HG03571 (cell line): ENCODE measurements around the gene DIRAS1.

Source experiments
- ATAC-seq: cut with Tn5 transposase; IDR thresholded peaks from one replicate; pipeline ENCODE4 v1.9.1; 2021; ENCODE audit not compliant: unreplicated experiment

Gene DIRAS1, protein sequence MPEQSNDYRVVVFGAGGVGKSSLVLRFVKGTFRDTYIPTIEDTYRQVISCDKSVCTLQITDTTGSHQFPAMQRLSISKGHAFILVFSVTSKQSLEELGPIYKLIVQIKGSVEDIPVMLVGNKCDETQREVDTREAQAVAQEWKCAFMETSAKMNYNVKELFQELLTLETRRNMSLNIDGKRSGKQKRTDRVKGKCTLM

DNA sequence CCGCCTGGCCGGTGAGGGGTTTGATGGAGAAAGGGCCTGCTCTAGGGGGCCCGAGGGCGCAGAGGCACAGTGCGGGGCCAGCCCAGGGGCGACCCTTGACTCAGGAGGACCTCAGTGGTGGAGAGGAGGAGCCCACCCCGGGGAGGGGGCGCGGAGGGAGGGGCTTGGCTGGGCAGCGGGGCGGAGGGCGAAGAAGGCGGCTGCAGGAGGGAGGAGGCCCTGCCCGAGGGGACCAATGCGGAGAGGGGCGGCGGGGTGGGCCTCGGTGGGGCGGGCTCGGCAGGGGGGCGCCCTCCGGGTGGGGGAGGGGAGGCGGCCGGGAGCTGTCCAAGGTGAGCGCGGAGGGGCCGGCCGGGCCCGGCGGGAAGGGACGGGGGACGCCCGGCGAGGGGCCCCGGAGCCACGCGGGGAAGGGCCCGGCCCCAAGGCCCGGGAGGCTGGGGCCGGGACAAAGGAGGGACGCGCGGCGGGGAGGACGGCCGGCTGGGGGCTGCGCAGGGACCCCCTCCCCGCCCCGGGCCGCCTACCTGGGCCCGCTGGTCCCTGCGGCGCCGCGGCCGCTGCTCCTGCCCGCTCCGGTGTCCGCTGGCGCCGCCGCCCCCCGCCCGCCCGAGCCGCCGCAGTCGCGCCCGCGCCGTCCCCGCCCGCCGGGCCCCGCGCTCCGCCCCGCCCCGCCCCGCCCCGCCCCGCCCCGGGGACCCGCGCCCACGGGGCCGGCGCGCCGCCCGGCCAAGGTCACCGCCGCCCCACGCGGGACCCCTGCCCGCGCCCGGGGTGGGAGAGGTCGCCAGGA is at the start of gene DIRAS1:
DIRAS1 (minus strand) TSS at position 596 of the 793 bp plus-strand sequence. CDS start 3,566 bp downstream, outside the sequence.
- ATAC-seq: no peak

DNA sequence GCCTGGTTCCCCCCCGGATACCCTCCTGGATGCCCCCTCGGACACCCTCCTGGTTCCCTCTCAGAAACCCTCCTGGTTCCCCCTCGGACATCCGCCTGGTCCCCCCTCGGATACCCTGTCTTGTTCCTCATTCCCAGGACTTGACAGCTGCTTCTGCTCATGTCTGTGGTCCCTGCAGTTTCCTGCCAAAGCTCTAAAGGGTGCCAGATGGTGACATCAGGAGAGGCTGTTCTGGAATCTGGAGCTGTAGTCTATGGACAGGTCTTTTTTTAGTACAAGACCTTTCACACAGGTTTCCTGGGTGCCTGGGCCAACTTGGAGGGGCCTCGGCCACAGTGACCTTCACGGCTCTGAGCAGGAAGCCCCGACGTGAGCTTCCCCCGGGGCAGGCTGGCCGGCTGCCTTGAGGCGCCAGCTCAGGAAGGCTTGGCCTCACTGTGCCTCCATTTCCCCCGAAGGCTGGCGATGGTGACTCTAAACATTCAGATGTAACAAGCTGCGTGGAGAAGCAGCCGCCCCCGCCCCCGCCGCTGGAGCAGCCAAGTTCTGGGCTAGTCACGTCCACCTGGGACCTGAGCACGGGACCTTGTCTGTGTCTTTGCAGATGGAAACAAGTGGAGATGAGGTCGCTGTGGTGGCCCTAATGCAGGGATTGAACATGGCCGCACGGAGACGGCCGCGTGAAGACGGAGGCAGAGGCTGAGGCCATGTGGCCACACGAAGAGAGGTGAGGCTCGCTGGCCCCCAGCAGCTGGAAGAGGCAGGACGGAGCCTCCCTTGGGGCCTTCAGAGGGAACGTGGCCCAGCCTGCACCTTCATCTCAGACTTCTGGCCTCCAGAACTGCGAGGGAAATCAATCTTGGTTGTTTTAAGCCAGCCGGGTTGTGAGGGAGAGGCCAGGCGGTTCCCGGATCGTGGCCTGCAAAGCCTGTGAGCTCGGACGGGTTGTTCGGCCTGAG is 49.2 kb upstream of the DIRAS1 start:
- no peak for ATAC-seq

DNA sequence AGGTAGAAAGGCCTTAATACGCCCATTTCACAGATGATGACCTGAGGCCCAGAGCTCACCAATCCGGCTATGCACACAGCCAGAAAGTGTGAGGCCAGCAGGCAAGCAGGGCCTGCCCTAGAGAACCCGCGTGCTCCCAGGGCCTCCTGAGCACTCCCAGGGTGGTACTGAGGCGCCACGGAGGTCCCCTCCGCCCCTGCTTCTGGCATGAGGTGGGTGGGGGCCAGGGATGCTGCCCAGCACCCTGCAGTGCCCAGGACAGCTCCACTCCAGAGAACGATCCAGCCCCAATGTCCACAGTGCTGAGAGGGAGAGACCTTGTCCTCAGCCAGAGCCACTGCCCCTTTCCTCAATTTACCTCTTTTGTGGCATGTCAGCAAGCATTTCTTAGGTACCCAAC is 48.0 kb upstream of the DIRAS1 start:
- ATAC-seq: no peak

DNA sequence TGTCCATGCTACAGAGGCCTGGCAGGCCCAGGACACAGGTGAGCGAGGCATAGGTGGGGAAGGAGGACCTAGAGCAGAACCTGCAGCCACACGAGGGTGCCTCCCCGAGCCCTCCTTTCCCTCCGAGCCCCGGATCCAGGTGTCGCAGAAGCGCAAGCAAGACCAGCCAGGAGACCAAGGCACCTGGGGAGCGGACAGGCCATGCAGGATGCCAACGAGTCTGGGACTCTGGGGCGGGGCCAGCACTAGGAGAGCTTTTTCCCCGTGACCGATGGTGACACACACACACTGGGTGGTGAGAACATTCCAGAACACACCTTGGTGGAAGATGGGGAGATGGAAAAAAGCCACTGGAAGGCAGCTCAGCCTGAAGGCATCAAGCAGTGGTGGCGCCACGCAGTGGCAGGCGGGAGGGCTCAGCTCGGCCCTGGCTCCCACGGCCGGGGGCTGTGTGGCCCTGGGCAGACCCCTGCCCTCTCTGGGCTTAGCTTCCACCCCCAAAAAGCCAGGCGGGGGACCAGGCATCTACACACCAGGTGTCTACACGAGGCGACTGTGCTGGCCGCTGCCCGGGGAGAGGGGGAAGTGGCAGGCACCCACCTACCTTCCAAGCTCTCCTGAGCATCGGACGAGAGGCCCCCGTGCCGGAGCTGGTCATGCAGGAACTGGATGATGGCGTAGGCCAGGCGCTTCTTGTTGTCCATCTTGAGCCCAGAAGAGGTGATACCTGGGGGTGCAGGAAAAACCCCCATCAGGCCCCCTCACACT is 47.4 kb upstream of the DIRAS1 start:
- no peak for ATAC-seq

DNA sequence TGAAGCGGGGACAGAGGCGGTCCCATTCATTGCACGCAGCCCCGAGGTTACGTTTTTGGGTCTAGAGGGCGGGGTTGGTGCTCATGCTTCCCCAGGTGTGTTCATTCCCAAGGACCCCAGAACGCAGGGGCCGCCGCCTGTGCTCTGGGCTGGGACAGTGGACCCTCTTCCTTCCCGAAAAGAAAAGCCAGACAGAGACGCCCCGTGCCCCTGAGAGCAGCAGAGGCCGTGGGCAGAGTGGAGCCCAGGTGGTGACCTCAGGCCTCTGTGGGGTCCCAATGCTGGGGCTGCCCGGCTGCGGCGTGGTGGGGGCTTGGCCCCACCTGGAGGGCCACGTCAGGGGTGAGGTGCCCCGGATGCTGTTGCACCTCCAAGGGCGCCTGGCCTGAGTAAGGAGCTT is 46.5 kb upstream of the DIRAS1 start:
- no peak for ATAC-seq

DNA sequence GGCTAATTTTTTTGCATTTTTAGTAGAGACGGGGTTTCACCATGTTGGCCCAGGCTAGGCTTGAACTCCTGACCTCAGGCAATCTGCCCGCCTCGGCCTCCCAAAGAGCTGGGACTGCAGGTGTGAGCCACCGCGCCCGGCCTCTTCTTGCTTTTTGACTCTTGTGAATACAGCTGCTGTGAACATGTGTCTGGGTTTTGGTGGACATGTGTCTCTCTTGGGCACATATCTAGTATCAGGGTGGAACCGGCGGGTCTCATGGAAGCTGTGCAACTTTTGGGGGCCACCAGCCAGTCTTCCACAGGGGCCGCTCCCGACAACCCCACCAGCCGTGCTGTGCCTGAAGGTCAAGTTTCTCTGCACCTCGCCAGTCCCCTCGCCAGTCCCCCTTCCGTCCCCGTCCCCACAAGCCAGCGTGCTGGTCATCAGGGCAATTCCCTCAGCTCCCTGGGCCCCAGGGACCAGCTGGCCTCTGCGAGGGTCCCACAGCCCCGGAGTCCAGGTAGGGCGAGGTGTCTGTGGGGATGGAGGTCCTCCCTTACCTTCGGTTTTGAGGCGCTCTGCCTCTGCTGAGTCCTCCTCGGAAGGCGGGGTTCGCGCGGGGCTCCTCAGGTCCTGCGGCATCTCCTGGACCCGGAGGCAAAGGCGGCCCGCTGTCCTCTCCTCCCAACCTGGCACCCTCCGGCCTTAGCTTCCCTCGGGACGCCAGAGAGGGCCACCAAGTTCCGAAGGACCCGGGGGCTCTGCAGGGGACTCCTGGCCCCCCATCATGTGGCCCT is 45.6 kb upstream of the DIRAS1 start:
- no peak for ATAC-seq

DNA sequence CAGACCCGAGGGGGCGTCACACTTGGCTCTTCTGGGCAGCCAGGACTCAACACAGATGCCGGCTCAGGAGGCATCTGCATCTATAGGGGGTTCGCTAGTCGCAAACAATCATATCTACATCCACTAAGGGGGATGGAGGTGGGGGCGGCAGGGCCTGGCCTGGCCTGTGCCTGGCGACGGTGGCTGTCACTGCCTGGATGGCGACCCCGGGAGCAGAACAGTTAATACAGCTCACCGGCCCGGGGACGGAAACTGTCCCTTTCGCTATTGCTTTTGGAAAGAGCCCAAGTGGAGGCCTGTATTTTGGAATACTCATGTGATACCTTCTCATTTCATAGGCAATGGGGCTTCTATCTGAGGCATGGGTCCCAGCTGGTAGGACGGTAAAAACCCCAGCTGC is 44.2 kb upstream of the DIRAS1 start:
- no peak for ATAC-seq

DNA sequence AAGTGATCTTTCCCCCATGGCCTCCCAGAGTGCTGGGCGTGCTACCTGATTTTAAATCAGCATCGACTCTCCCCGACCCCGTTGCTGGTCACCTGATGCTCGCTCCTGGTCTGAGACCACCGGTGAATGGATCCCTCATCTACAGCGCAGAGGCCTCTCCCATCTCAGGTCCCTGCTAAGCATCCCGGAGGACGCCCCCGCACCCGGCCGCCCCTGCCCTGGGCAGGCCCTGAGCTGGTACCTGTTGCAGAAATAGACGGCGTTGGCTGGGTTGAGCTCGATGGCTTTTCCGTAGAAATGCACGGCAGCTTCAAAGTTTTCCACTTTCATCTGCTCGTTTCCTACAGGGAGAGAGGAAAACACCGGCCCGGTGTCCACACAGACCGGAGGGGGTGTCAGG is 43.8 kb upstream of the DIRAS1 start:
- no peak for ATAC-seq

DNA sequence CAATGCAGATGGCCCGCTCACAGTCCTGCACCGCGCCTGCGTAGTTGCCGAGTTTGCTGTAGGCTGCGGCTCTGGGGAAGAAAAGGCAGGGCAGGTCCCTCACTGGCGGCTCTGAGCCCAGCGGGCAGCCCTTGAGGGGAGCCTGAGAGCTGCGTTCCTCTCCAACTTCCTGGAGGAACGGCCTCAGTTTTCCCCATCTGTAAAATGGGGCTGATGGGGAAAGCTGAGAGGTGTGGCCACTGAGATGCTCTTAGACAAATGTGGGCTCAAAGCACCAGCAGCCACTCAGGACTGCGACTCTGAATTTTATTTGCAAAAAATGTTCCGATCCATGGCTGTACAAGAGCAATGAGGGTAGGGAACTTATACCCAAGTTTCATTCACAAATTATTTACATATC is 42.5 kb upstream of the DIRAS1 start:
- no peak for ATAC-seq

DNA sequence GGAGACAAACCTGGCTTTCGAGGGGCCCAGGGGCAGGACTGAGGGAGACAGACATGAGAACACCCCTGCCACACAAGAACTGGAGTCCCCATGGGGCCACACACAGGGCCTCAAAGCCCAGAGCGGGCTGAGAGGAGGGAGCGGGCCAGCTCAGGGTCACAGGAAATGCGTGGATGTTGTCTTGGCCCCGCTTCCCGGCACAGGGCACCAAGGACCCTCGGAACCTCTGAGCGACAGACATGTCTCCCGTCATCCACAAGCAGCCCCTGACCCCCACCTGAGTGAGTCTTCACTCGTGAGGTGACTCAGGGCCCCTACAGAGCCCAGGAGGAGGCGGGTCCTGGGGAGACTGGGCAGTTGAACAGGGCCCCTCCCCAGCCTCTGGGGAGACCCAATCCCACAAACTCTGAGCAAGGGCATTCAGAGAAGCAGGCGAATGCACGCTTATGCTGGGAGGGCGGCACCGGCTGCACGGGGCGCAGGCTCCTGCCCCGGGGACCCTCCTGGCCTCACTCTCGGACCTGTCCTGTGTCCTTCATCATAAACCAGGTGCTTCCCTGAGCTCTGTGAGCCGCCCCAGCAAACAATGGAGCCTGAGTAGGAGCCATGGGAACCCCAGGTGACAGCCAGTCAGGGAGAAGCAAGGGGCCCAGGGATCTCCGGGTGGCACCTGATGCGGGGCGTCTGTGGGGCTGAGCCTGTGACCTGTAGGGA is 41.8 kb upstream of the DIRAS1 start:
- ATAC-seq: no peak

DNA sequence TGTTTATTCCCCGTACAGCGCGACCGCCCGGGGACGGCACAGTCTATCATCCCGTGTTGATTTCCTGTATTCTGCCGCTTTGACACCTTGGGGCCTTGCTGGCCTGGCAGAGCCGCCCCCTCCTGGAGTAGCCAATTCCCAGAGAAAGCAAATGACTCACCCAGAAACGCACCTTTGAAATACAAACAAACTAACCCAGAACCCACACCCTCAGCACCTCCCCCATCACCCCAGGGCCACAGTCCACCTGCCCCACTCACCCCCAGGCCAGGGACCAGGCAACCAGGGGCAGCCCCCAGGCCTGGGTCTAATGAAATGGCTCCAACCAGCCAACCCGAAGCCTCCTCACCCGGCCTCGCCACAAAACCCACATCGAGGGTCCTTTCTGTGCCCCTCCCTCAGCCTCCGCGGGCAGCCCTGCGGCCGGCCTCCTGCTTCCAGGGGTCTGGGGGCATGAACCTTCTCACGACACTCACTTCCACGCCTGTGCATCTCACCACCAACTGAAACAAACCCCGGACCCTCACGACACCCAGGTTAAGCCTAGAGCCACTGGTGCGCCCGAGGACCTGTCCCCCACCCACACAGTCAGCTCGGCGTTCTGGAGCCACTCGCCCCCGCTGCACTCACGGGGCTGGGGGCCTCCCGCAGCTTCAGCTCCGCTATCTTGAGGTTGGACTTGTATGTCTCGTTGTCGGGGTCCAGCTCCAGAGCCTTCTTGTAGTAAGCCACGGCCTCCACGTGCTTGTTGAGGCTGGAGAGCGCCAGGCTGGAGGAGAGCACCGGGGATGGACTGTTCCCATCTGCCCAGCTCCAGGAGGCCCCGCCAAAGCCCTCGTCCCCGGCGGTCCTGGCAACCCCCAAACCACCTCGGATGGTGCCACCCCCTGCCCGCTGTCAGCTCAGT is 41.0 kb upstream of the DIRAS1 start:
- ATAC-seq: no peak

DNA sequence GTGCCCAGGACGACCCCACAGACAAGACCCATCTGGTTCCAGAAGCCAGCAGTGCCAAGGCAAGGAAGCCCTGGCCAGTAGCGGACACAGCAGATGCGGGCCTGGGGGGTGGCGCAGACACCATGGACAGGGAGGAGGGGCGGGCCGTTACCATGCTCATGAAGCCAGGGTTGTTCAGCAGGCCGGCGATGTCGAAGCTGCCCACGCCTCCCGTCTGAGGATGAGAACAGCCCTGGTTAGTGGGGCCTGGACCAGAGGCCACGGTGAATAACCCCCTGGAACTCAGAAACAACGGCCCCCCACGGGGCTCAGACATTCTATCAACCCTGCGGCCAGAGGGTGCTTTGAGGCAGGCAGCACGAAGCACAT is 40.1 kb upstream of the DIRAS1 start:
- ATAC-seq: no peak

DNA sequence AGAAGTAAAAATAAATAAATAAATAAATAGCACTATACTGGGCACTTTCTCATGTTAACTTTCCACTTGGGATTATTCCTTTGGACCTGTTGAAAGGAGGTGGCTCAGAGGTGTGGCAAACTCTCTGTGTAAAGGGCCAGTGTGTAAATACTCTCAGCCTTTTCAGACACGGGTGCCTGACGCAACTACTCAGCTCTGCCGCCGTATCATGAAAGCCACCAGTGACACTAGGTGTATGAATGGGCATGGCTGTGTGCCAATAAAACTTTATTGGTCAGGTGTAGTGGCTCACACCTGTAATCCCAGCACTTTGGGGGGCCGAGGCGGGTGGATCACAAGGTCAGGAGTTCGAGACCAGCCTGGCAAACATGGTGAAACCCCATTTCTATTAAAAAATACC is 38.8 kb upstream of the DIRAS1 start:
- no peak for ATAC-seq

DNA sequence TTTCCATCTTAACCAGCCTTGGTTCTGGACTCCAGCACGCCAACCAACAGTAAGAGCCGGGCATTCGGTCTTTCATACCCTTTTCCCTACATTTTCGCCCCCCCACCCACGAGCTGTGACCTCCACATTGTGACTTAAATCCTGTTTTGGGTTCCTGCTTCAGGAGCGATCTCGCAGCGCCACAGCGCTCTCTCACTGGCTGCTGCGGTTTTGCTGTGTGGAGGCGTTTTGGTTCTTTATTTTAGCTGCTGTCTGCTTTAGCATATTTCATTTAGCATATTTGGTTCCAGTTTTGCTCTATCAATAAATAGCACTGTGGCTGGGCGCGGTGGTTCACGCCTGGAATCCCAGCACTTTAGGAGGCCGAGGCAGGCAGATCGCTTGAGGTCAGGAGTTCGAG is 38.2 kb upstream of the DIRAS1 start:
- no peak for ATAC-seq

DNA sequence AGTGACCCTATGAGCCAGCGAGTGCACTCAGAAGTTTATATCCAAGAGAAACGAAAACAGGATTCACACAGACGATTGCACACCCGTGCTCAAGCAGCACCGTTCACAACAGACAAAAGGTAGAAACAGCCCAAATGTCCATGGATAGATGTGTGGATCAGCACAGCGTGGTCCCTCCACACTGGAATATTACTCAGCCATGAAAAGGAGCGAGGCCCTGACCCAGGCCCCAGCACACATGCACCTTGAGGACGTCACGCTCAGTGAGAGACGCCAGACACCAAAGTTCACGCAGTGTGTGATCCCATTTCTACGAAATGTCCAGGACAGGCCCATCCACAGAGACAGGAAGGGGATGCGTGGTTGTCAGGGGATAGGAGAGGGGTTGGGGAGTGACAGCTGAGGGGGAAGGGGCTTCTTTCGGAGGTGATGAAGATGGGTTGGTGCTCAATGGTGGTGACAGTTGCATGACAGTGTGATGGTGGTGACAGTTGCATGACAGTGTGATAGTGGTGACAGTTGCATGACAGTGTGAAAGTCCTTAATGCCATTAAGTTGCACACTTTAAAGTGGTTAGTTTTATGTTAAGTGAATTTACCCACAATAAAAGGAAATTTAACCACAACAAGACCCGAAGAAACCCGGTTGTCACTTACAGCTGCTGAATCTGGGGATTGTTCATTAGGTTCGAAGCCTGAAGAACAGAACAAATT is 37.6 kb upstream of the DIRAS1 start:
- ATAC-seq: no peak

DNA sequence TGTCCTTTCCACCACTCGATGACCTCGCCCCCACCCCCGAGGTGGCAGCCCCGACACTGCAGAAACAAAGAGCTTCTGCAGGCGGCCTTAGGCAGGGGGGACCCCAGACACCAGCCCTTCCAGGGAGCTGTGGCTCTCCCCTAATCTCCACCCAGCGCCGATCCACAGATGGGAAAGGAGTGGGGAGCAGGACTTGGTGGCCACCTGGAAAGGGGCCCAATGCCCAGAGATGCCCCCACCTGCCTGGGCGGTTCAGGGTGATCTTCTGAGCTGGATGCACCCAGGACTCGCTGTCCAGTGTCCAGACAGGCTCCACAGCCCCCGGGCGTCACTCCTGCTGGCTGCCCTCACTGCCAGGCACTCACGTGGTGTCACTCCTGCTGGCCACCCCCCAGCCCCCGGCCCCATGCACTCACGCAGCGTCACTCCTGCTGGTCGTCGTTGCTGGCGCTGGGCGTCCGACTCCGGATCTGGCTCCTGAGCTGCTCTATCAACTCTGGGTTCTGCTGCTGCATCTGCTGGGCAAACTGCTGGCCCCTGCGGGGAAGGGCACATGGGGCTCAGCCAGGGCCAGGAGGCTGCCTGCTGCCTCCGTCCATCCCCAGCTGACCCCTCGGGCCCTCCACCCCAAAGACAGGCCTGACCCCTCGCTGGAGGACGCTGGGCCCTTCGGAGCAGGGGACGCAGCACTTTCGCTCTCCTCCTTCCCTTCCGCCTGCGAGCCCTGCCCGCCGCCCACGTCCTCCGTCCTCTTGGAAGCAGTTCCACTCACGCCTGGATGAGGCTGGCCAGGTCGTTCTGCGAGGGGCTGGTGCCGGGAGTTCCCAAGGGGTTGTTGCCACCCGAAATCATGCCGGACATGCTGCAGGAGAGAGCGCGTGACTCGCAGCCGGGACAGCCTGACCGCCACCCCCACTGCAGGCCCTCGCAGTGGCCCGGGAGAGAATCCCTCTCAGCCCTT is 36.0 kb upstream of the DIRAS1 start:
- ATAC-seq: no peak

DNA sequence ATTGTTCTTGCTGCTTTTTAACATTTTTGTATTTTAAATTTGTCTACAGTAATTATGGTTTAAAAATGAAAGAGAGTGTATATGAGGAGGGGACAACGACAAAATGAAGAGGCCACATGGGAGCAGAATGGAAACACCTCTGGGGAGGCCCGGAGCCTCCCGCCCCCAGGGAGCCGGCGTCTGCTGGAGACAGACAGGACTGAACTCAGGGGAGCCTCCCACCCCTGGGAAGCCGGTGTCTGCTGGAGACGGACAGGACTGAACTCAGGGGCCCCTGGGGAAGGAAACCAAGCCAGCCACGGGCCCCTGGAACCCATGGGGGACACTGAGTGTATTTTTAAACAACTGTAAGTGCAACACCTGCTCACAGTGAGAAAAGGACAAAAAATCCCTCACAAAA is 35.3 kb upstream of the DIRAS1 start:
- no peak for ATAC-seq
